Natural killer cell treated with Interleukin-12 subunit alpha and Interleukin-12 subunit beta and Interleukin-15 and Interleukin-18, amount 100 ng/mL, for 72 hours (primary cell): ENCODE measurements around the gene EGFL8. TPM values are rescaled to one million over a fixed set of nuclear protein-coding genes. Genes with fewer than 3 reads are reported as not detected.
A peak's percentile ranks its signal among the peaks of the same experiment; 100 is the strongest.

Experiments used
- ATAC-seq, 2 donors: fragments of 150-1000 bp; cut with Tn5 transposase in 1 of 2; sonication (Bioruptor Pico), chemical (Tn5 transposase) in 1 of 2; 2 replicates each; pipeline ENCODE4 v1.10.0; 2021
- DNase-seq: peaks from one replicate; pipeline ENCODE4 v3.0.0; 2022; ENCODE audit warnings: low spot score
- H3K27ac Mint-ChIP-seq, 2 donors: 1 replicate in 1 of 2; 2 replicates in 1 of 2; pipeline ENCODE4 v1.8.0; 2022; ENCODE audit warnings: mixed read lengths in 2 of 2, mild to moderate bottlenecking in 1 of 2, moderate library complexity in 1 of 2
- H3K27me3 Mint-ChIP-seq, 2 donors: 1 replicate in 1 of 2; 2 replicates in 1 of 2; pipeline ENCODE4 v1.8.0; 2022; ENCODE audit warnings: mixed read lengths in 2 of 2
- H3K36me3 Mint-ChIP-seq: one replicate; pipeline ENCODE4 v1.8.0; 2022; ENCODE audit warnings: mixed read lengths
- H3K4me1 Mint-ChIP-seq, 2 donors: 1 replicate in 1 of 2; 2 replicates in 1 of 2; pipeline ENCODE4 v1.8.0; 2022; ENCODE audit warnings: low read depth in 2 of 2, mixed read lengths in 2 of 2, mild to moderate bottlenecking in 1 of 2
- H3K4me3 Mint-ChIP-seq: one replicate; pipeline ENCODE4 v1.8.0; 2022; ENCODE audit warnings: mixed read lengths
- H3K9me3 Mint-ChIP-seq: 2 replicates; pipeline ENCODE4 v1.8.0; 2022; ENCODE audit warnings: mixed read lengths
- total RNA-seq, 2 donors: library from RNA; stranded (reverse); gene quantifications; one replicate each; pipeline ENCODE4 v1.2.3, GENCODE V29; 2022

The EGFL8 gene
- total RNA-seq, 2 donors from 2014 or later: 8.3 to 15.0 TPM

DNA sequence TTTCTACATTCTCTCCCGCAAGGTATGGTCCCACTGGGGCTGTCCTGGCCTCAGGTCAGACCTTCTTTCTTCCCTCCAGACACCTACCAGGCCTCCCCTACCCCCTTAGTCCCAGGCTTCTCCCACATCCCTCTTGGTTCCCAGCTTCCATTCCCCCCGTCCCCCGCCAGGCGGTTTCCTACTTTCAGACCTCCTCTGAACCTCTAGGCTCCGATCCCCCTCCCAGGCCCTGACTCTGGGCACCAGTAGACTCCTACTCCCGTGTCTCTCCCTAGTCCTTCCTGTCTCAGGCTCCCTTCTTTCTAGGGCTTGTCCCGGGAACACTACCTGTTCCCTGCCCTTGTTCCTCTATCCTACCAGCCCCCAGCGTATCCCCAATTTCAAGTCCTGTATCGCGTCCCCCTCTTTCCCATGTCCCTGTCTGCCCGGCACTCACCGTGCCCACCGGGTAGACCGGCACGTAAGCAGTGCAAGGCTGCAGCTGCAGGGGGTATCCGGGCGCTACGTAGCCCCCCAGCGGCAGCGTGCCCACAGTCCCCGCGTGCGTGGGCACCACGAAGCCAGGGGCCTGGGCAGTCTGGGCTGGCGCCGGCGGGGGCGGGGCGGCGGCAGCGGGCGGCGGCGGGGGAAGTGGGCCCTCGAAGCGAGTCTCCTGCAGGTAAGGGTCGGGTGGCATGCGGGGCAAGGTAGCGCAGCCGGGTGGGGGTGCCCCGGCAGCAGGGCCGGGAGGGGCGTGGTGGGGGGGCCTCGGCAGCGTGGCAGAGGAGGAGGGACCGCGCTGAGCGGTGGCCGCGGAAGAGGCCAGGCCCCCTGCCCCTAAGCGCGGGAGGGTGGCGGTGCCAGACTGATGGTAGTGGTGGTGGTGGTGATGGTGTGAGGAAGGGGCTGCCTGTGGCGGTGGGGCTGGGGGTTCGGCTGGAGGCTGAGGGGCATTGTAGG lies 14.2 kb upstream of the EGFL8 start:
- Mint-ChIP-seq H3K9me3 (no peaks in the 10 kb centered on the region), H3K4me1 (peaks cover 45 to 62% of the 10 kb centered on the region in 2 donors), H3K4me3 (peak overlapping the region; percentile 50), H3K27ac (peak overlapping the region in 1 of 2 donors; percentile 2), H3K36me3 (no peaks in the 10 kb centered on the region), H3K27me3 (peaks cover 35 to 43% of the 10 kb centered on the region in 2 donors)
- ATAC-seq (no peak), DNase-seq (no peak)

DNA sequence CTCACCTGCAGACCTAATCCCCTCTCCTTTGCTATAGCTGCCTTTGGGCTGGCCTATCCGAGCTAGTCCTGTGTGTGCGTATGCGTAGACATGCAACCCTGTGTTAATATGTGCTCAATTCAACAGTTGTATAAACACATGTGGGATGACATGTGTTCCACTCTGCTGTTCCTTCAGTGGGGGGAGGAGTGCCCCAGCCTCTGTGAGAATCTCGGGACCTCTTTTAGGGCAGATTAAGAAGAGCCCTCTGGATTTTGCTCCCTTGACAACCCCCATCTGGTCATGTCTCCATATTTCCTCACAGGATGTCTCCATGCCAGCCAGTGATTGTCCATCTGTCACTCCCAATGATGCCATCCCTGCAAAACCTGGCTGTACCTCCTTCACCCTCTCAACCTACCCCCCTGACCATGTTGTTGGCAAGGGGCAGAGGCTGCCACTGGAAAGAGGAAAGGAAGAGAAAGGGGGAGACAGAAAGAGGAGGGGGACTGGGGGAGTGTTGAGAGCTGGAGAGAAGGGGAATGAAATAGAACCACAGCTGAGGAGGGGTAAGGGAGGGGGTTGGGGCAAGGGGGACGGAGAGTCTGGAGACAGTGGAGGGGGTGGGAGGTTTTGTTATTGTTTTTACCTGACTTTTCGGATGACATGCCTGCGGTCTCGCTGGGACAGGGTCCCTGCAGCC lies 13.1 kb upstream of the EGFL8 start:
- no peak for DNase-seq
- no peak for ATAC-seq
- H3K36me3 Mint-ChIP-seq: no peaks in the 10 kb centered on the region
- no peaks in the 10 kb centered on the region for H3K9me3 Mint-ChIP-seq
- H3K4me3 Mint-ChIP-seq: peak overlapping the region; percentile 28
- peak overlapping the region in 1 of 2 donors; percentile 34 for H3K27ac Mint-ChIP-seq
- peaks cover 32 to 35% of the 10 kb centered on the region in 2 donors for H3K27me3 Mint-ChIP-seq
- peaks cover 51 to 64% of the 10 kb centered on the region in 2 donors for H3K4me1 Mint-ChIP-seq

DNA sequence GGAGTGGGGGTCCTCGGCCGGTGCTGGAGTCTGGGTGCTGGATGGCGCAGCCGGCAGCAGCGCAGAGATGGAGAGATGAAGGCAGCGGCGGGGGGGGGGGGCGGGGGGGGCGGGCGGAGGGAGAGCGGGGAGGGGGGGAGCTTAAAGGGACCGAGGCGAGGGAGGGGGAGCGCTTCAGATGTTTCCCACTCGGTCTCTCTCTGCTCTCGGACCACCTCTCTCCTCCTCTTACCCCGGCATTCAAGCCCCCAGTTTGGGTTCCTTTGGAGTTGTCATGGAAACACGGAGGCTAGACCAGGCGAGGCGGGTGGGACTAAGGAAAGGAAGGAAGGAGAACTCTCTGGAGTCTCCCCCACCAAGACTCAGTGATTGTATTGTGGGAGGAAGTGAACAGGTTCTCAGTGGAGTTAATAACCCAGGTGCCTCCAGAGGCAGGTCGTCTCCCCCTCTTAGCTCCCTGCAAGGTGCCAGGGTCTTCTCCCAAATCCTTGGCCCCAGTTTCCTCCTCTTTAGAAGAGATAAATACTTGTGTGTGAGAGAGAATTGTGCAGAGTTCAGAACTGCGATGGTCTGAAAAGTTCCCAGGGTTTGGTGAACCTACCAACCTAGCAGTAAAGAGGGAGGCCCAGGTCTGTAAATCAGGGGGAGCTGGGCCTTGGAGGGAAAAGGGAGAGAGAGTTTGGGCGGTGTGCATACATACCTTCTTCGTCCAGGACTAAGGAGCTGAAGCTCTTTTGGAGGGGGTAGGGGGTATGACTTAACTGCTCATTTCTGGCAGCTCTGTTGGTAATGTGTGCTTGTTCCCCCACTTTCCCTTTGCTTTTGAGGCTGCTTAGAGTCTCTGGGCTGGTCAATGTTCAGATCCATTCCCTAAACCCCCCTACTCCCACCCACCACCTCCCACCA lies 12.3 kb upstream of the EGFL8 start, which contains the start of gene PRRT1:
PRRT1 (minus strand) TSS at position 77 of the 906 bp plus-strand sequence. CDS start 112 bp downstream, outside the sequence.
- no peak for ATAC-seq
- Mint-ChIP-seq H3K27me3 (peaks cover 27 to 32% of the 10 kb centered on the region in 2 donors), H3K36me3 (no peaks in the 10 kb centered on the region), H3K9me3 (no peaks in the 10 kb centered on the region), H3K27ac (peak within 1 kb of the TSS in 1 of 2 donors; percentile 76), H3K4me1 (peaks cover 51 to 64% of the 10 kb centered on the region in 2 donors), H3K4me3 (peak within 1 kb of the TSS; percentile 99)
- no peak for DNase-seq

DNA sequence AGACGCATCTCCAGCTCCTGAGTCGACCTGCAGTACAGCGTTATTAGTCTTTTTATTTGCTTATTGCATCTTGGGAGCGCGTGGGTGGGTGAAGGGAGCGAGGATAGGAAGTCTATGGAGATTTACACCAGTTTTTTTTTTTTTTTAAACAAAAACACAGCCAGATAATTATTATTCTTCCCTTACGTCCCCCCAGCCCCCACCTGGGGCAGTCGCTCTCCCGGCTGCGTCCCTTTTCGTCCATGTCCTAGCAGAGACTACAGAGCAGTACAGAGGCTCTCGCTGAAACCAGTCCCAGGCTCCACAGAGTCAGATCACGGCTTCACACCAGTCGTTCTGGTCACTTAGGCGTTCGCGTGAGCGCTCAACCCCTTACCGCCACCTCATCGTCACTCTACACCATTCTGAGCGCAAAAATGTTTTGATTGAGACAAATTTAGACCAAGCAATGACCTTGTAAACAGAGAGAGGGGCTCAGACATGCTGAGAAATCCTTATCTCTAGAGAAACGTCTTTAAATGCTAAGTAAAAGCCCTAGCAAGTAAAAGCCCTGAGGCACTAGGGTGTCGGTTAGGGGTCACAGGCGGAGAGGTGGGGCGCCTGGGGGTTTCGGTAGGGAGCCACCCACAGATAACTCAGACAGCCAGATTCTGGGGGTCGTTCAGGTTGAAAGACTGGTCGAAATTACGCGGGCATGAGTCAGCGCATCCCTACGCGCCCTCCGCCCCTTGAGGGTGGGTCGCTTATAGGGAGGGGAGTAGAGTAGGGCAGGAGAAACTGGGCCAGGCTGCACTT lies 11.4 kb upstream of the EGFL8 start:
- Mint-ChIP-seq H3K27ac (peak overlapping the region; percentile 76 to 79), H3K4me1 (peaks cover 48 to 61% of the 10 kb centered on the region in 2 donors), H3K9me3 (no peaks in the 10 kb centered on the region), H3K27me3 (peaks cover 26 to 31% of the 10 kb centered on the region in 2 donors), H3K4me3 (peak overlapping the region; percentile 99), H3K36me3 (peaks cover 7% of the 10 kb centered on the region)
- DNase-seq: no peak
- no peak for ATAC-seq

DNA sequence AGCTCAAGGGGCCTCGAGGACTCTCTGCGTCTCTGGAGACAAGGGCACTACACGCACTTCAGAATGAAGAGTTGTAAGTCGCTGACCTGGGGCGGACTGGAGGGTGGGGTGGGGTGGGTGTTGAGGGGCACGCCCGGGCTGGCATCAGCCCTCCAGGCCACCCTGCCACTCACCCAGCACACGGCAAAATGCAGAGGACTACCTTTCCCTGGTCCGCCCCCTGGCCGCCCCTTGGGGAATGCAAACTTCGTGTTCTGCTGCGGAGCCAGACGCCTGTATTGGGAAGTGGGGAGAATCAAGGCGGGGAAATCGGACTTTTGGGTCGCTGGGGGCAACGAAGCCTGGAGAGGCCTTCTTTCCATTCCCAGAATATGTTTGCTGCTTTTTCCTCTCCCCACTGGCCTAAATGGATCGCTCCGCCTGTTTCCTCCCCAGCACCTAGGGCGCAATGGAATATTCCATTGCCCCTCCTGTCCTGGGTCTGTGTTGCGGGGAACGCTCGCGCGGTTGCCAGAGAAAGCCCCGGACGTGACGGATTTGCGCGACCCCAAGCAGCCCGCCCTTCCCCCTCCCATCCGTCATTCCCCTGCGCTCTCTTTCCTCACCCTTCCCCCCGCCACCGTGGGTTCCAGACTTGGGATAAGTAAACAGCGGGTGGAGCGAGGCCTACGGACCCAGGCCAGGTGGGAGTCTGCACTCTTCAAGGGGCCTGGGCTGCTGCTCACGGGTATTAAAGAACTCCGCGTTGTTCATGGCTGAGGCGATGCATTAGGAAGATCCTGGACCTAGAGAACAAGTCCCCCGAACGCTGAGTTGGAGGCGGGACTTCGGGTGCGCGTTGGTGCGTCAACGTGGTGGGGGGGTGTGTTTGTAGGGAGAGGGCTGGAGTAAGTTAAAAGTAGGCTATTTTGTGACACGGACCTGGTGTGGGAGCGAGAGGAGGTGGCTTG lies 10.6 kb upstream of the EGFL8 start, which contains the start of gene PPT2:
PPT2 (plus strand) TSS at position 578 of the 950 bp plus-strand sequence. CDS start 454 bp downstream, outside the sequence.
- H3K9me3 Mint-ChIP-seq: no peaks in the 10 kb centered on the region
- H3K4me3 Mint-ChIP-seq: peak within 1 kb of the TSS; percentile 99
- peak; percentile 84 for DNase-seq
- H3K36me3 Mint-ChIP-seq: peaks cover 13% of the 10 kb centered on the region
- peak within 1 kb of the TSS; percentile 79 to 92 for H3K27ac Mint-ChIP-seq
- H3K4me1 Mint-ChIP-seq: peaks cover 39 to 52% of the 10 kb centered on the region in 2 donors
- H3K27me3 Mint-ChIP-seq: peaks cover 18 to 22% of the 10 kb centered on the region in 2 donors
- peak; percentile 84 to 86 for ATAC-seq

DNA sequence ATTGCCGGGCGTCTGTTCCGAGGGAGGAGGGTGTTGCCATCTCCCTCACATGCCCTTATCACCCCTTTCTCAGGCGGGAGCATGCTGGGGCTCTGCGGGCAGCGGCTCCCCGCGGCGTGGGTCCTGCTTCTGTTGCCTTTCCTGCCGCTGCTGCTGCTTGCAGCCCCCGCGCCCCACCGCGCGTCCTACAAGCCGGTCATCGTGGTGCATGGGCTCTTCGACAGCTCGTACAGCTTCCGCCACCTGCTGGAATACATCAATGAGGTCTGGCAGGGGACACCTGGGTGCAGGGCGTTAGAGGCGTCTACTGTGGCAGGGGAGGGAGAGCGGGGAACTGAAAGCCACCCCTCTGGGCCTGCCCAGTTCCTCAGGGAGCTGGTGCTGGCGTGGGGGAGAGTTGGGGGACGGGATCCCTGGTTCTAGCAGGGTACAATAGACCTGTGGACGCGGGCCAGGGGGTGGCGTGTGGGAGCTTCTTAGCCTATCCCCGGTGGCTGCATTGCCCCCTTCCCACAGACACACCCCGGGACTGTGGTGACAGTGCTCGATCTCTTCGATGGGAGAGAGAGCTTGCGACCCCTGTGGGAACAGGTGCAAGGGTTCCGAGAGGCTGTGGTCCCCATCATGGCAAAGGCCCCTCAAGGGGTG lies 9.8 kb upstream of the EGFL8 start:
- DNase-seq (peak; percentile 65), ATAC-seq (peak; percentile 82)
- Mint-ChIP-seq H3K9me3 (no peaks in the 10 kb centered on the region), H3K4me3 (peak overlapping the region; percentile 99), H3K27ac (peak overlapping the region; percentile 79 to 92), H3K4me1 (peaks cover 36 to 49% of the 10 kb centered on the region in 2 donors), H3K36me3 (peaks cover 13% of the 10 kb centered on the region), H3K27me3 (peaks cover 15 to 20% of the 10 kb centered on the region in 2 donors)

DNA sequence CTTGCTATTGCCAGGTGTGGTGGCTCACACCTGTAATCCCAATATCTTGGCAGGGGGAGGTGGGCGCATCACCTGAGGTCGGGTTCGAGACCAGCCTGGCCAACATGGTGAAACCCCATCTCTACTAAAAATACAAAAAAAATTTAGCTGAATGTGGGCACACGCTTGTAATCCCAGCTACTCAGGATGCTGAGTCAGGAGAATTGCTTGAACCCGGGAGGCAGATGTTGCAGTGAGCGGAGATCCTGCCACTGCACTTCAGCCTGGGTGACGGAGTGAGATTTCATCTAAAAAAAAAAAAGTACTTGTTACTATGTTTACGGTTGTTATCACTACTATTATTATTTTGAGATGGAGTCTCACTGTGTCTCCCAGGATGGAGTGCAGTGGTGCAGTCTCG lies 7.5 kb upstream of the EGFL8 start:
- no peaks in the 10 kb centered on the region for H3K27me3 Mint-ChIP-seq
- no peak overlapping the region for H3K27ac Mint-ChIP-seq
- DNase-seq: no peak
- no peak for ATAC-seq
- H3K4me3 Mint-ChIP-seq: no peak overlapping the region
- H3K36me3 Mint-ChIP-seq: peaks cover 13% of the 10 kb centered on the region
- peaks cover 23 to 35% of the 10 kb centered on the region in 2 donors for H3K4me1 Mint-ChIP-seq
- no peaks in the 10 kb centered on the region for H3K9me3 Mint-ChIP-seq

DNA sequence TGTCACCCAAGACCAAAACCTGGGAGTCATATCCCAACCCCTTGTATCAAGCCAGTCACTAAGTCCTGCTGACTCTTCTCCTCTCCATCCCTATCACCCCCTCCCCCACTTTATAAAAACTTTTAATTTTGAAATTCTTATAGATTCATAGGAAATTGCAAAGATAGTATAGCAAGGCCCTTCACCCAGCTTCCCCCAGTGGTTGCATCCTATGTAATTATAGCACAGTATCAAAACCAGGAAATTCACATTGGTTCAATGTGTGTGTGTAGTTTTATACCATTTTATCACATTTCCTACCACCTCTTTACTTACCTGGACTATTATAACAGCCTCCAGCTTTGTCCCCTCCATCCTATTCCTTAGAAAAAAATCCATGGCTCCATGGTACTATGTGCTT lies 6.3 kb upstream of the EGFL8 start:
- H3K36me3 Mint-ChIP-seq: peaks cover 13% of the 10 kb centered on the region
- no peaks in the 10 kb centered on the region for H3K9me3 Mint-ChIP-seq
- H3K4me1 Mint-ChIP-seq: peaks cover 23 to 28% of the 10 kb centered on the region in 2 donors
- no peak overlapping the region for H3K4me3 Mint-ChIP-seq
- H3K27ac Mint-ChIP-seq: peak overlapping the region in 1 of 2 donors; percentile 62
- no peaks in the 10 kb centered on the region for H3K27me3 Mint-ChIP-seq
- ATAC-seq: no peak
- DNase-seq: no peak

DNA sequence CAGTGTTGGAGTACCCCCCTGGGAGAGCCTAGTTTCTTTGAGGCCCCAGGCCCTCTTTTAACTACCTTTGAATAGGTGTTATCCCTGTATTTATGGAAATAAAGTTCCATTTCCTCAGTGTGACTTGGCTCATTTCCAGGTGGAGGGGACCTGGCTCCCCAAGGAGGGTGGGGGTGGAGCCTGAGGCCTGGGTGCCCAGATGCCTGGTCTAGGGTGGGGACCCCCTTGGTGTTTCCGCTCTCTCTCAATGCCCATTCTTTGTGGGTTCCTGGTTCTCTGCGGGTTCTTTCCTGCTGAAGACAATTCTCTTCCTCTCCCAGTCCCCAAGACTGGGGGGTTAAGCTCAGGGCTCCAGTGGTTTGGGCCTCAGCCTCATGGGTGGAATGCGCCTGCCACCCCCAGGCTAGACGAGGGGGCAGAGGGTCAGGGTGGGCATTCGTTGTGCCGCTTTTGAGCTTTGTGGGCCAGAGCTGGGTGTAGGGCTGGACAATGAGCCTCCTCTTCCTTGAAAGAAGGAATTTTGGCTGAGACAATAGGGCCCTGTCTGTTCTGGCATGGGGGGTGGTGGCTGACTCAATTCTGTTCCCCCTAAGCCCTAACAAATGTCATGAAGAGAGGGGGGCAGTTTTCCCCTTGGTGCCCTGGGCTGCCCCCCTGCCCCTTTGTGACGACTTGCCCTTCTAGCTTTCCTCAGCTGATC lies 686 bp upstream of the EGFL8 start:
- Mint-ChIP-seq H3K4me1 (peaks cover 0 to 3% of the 10 kb centered on the region in 2 donors), H3K9me3 (no peaks in the 10 kb centered on the region), H3K27me3 (no peaks in the 10 kb centered on the region), H3K36me3 (no peaks in the 10 kb centered on the region), H3K27ac (no peak overlapping the region), H3K4me3 (no peak overlapping the region)
- ATAC-seq: no peak
- peak; percentile 38 for DNase-seq

DNA sequence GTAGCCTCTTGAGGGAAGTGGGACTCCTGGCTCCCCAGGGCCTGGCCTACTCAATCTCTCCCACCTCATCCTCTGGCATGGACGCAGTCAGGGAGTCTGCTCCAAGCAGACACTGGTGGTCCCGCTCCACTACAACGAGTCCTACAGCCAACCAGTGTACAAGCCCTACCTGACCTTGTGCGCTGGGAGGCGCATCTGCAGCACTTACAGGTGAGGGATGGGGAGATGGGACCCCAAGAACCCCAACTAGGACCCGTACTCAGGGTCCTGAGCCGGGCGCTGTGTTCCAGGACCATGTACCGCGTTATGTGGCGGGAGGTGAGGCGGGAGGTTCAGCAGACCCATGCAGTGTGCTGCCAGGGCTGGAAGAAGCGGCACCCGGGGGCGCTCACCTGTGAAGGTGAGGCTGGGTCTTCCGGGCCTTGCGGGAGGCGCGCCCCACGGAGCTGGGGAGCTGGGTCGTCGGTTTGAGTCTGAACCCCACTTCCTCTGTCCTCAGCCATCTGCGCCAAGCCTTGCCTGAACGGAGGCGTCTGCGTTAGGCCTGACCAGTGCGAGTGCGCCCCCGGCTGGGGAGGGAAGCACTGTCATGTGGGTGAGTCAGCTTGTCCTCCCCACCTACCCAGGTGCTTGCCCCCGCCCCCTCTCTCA lies 2.1 kb downstream of the EGFL8 start:
- no peak for ATAC-seq
- DNase-seq: no peak
- H3K27me3 Mint-ChIP-seq: no peaks in the 10 kb centered on the region
- peaks cover 5 to 12% of the 10 kb centered on the region in 2 donors for H3K4me1 Mint-ChIP-seq
- H3K4me3 Mint-ChIP-seq: no peak overlapping the region
- no peaks in the 10 kb centered on the region for H3K9me3 Mint-ChIP-seq
- H3K27ac Mint-ChIP-seq: no peak overlapping the region
- H3K36me3 Mint-ChIP-seq: no peaks in the 10 kb centered on the region
